H7 (cell line): ENCODE data around the gene NEUROD2. TPM values are rescaled to one million over a fixed set of nuclear protein-coding genes. Genes with fewer than 3 reads are reported as not detected.

Experiments
- DNase-seq: peaks from one replicate; pipeline ENCODE4 v3.0.0; 2012
- H3K27me3 ChIP-seq: 2 replicates; pipeline ENCODE4 v1.6.0; 2011; ENCODE audit warnings: mild to moderate bottlenecking, low read length; ENCODE audit not compliant: control insufficient read depth, insufficient read depth
- H3K36me3 ChIP-seq: replicated peaks from 2 replicates; pipeline ENCODE4 v1.5.1; 2011; ENCODE audit warnings: low read length; ENCODE audit not compliant: control insufficient read depth, insufficient read depth
- H3K4me3 ChIP-seq: 2 replicates; pipeline ENCODE4 v1.5.1; 2011; ENCODE audit warnings: low read depth, mild to moderate bottlenecking, control low read depth, low read length, moderate library complexity; ENCODE audit not compliant: insufficient read depth
- total RNA-seq: library from RNA; depleted of rRNA; stranded (reverse); fragments of >200 nt; shearing (Covaris generic); gene quantifications from 2 replicates; pipeline ENCODE4 v1.2.3, GENCODE V29; 2014

Gene NEUROD2
- total RNA-seq, 1 experiment from 2014 or later, result not detected

GRCh38 chr17:39639566-39640458, 32.1 kb upstream of the NEUROD2 start:
- no peak overlapping the region for H3K4me3 ChIP-seq
- no peaks in the 10 kb centered on the region for H3K36me3 ChIP-seq
- DNase-seq, result no peak
- no peaks in the 10 kb centered on the region for H3K27me3 ChIP-seq

GRCh38 chr17:39639043-39639442, 31.3 kb upstream of the NEUROD2 start:
- Histone ChIP-seq H3K36me3 (no peaks in the 10 kb centered on the region), H3K27me3 (no peaks in the 10 kb centered on the region), H3K4me3 (no peak overlapping the region)
- DNase-seq, result no peak

- Histone ChIP-seq H3K27me3 (no peaks in the 10 kb centered on the region), H3K4me3 (no peak overlapping the region), H3K36me3 (no peaks in the 10 kb centered on the region)
- no peak for DNase-seq
These were observed 30.6 kb upstream of the NEUROD2 start for GRCh38 chr17:39638317-39638716.

- H3K27me3 ChIP-seq, result no peaks in the 10 kb centered on the region
- no peaks in the 10 kb centered on the region for H3K36me3 ChIP-seq
- peak within 1 kb of the TSS; percentile 95 for H3K4me3 ChIP-seq
- peak; percentile 97 for DNase-seq
These were observed 29.4 kb upstream of the NEUROD2 start, which contains the start of gene STARD3 for GRCh38 chr17:39636927-39637736. TSS of gene STARD3 (plus strand) at chr17:39637144. CDS start at chr17:39653532, 16,388 bp downstream.

- H3K27me3 ChIP-seq, result no peaks in the 10 kb centered on the region
- no peak for DNase-seq
- H3K36me3 ChIP-seq, result no peaks in the 10 kb centered on the region
- H3K4me3 ChIP-seq, result peak overlapping the region; percentile 13; the same call in 1 of the 2 replicates
These were observed 28.8 kb upstream of the NEUROD2 start for GRCh38 chr17:39636587-39636926.

- no peak overlapping the region for H3K4me3 ChIP-seq
- DNase-seq, result peak; percentile 58
- H3K27me3 ChIP-seq, result no peaks in the 10 kb centered on the region
- H3K36me3 ChIP-seq, result no peaks in the 10 kb centered on the region
These were observed 28.0 kb upstream of the NEUROD2 start for GRCh38 chr17:39635614-39636176.

- DNase-seq, result peak; percentile 80
These were observed 26.7 kb upstream of the NEUROD2 start for GRCh38 chr17:39634384-39634871.

GRCh38 chr17:39633570-39634183, 26.0 kb upstream of the NEUROD2 start:
- Histone ChIP-seq H3K36me3 (no peaks in the 10 kb centered on the region), H3K4me3 (no peak overlapping the region), H3K27me3 (peaks cover 3% of the 10 kb centered on the region; the same call in 1 of the 2 replicates)
- no peak for DNase-seq

More at GRCh38 chr17:39634384-39634871, 26.7 kb upstream of the NEUROD2 start:
- no peak overlapping the region for H3K4me3 ChIP-seq
- no peaks in the 10 kb centered on the region; the same call in 1 of the 2 replicates for H3K27me3 ChIP-seq
- no peaks in the 10 kb centered on the region for H3K36me3 ChIP-seq

GRCh38 chr17:39632153-39632941, 24.6 kb upstream of the NEUROD2 start:
- DNase-seq, result peak; percentile 66
- H3K27me3 ChIP-seq, result peaks cover 16% of the 10 kb centered on the region
- H3K36me3 ChIP-seq, result no peaks in the 10 kb centered on the region
- H3K4me3 ChIP-seq, result no peak overlapping the region

GRCh38 chr17:39631403-39631802, 23.7 kb upstream of the NEUROD2 start:
- Histone ChIP-seq H3K27me3 (peaks cover 25% of the 10 kb centered on the region), H3K36me3 (no peaks in the 10 kb centered on the region), H3K4me3 (no peak overlapping the region)
- peak; percentile 87 for DNase-seq

GRCh38 chr17:39629898-39630297, 22.2 kb upstream of the NEUROD2 start:
- H3K4me3 ChIP-seq, result no peak overlapping the region
- DNase-seq, result no peak
- H3K36me3 ChIP-seq, result no peaks in the 10 kb centered on the region
- H3K27me3 ChIP-seq, result peaks cover 40% of the 10 kb centered on the region

GRCh38 chr17:39629494-39629880, 21.8 kb upstream of the NEUROD2 start:
- no peak overlapping the region for H3K4me3 ChIP-seq
- no peaks in the 10 kb centered on the region for H3K36me3 ChIP-seq
- H3K27me3 ChIP-seq, result peaks cover 44% of the 10 kb centered on the region
- DNase-seq, result no peak

- H3K27me3 ChIP-seq, result peaks cover 46% of the 10 kb centered on the region
These were observed 21.2 kb upstream of the NEUROD2 start for GRCh38 chr17:39628655-39629493.

More at GRCh38 chr17:39628655-39629493, 21.2 kb upstream of the NEUROD2 start:
- Histone ChIP-seq H3K4me3 (no peak overlapping the region), H3K36me3 (no peaks in the 10 kb centered on the region)
- DNase-seq, result peak; percentile 58
